HG03045 (cell line): ENCODE data around the gene NUDT3.
"Not testable (repeated sequence)": the region's sequence is repeated elsewhere in the genome, so short reads cannot be mapped to it uniquely, and the experiment has no call there.

Experiments
- ATAC-seq: cut with Tn5 transposase; IDR thresholded peaks from one replicate; pipeline ENCODE4 v1.9.1; 2021; ENCODE audit warnings: mild to moderate bottlenecking, moderate library complexity; ENCODE audit not compliant: unreplicated experiment

The NUDT3 gene

GRCh38 chr6:34269658-34270341 is 122.7 kb downstream of the NUDT3 start:
- not testable (repeated sequence) for ATAC-seq

DNA sequence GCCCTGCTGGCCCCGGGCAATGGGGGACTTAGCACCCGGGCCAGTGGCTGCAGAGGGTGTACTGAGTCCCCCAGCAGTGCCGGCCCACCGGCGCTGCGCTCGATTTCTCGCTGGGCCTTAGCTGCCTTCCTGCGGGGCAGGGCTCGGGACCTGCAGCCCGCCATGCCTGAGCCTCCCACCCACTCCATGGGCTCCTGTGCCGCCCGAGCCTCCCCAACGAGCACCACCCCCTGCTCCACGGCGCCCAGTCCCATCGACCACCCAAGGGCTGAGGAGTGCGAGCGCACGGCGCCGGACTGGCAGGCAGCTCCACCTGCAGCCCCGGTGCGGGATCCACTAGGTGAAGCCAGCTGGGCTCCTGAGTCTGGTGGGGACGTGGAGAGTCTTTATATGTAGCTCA is 123.3 kb downstream of the NUDT3 start:
- ATAC-seq: not testable (repeated sequence)

GRCh38 chr6:34267746-34268145 is 124.7 kb downstream of the NUDT3 start:
- ATAC-seq: no peak

- ATAC-seq: not testable (repeated sequence)
Observed at GRCh38 chr6:34263484-34263883, 129.0 kb downstream of the NUDT3 start.

GRCh38 chr6:34260576-34261267 is 131.7 kb downstream of the NUDT3 start:
- no peak for ATAC-seq

DNA sequence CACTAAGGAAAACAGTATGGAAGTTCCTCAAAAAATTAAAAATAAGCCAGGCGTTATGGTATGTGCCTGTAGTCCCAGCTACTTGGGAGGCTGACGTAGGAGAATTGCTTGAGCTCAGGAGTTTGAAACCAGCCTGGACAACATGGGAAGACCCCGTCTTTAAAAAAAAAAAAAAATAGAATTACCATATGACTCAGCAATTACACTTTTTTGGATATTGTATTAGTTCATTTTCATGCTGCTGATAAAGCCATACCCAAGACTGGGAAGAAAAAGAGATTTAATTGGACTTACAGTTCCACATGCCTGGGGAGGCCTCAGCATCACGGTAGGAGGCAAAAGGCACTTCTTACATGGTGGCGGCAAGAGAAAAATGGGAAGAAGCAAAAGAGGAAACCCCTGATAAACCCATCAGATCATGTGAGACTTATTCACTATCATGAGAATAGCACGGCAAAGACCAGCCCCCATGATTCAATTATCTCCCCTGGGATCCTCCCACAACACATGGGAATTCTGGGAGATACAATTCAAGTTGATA is 132.9 kb downstream of the NUDT3 start:
- no peak for ATAC-seq

- ATAC-seq: not testable (repeated sequence)
Observed at GRCh38 chr6:34252395-34252794, 140.1 kb downstream of the NUDT3 start.

DNA sequence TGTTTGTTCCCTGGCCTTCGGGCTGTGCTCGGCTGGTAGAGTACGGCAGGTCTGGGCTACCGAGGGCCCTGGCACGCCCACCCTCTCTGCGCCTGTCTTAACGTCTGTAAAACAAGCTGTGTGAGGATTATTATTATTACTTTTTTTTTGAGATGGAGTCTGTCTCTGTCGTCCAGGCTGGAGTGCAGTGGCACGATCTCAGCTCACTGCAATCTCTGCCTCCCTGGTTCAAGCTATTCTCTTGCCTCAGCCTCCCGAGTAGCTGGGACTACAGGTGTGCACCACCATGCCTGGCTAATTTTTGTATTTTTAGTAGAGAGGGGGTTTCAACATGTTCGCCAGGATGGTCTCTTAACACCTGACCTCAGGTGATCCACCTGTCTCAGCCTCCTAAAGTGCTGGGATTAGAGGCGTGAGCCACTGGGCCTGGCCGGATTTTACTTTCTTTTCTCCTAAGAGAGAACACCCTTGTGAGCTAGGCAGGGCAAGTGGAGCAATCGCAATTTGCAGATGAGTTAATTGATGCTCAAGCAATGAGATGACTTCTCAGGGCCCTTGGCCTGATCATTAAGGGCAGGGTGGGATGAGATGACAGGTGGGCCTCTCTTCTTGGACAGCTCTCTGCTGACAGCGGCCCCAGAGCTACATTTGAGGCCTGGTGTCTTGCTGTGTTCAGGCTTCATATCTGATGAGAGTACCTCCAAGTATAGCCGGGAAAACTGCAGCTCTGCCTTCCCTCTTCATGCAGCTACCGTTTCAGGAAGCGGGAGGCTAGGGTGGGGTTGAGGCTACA is 142.8 kb downstream of the NUDT3 start:
- peak; percentile 25 for ATAC-seq

- ATAC-seq: peak; percentile 88
Observed at GRCh38 chr6:34248727-34249468, 143.6 kb downstream of the NUDT3 start, which contains the start of gene SMIM29. Gene SMIM29, minus strand, starts transcription at chr6:34249006. Its CDS starts 1,215 bp downstream, at chr6:34247791.

- ATAC-seq: peak; percentile 8
Observed at GRCh38 chr6:34248198-34248726, 144.2 kb downstream of the NUDT3 start.

DNA sequence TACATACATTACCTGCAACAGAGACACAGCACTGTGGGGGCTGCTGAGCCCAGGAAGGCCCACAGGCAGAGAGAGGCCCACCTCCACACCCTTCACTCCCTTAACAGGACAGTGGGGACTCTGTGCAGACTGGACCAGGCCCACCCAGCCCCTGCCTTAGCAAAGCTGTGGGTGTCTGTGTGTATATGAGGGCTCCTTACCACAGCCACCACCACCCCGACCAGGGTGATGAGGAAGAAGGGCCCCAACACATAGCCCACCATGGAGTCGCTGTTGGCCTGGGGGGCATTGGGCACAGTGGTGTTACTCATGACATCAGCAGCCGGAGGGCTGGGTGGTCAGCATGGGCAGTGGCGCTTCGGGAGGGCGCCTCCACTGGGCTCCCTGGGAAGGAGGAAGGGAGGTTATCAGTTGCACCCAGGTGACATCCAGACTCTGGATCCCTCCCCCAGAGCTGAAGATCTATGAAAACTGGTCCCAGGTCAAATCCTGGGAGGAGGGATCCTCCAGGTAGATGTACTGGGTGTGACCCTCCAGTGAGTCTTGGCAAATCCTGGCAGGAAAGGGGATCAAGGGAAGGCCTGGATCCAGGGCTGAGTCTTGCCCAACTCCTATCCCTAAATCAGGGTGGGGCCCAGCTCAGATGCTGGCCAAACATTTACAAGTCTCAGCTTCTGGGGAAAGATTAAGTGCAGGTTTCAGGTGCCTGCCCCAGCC is 144.8 kb downstream of the NUDT3 start:
- ATAC-seq: no peak

DNA sequence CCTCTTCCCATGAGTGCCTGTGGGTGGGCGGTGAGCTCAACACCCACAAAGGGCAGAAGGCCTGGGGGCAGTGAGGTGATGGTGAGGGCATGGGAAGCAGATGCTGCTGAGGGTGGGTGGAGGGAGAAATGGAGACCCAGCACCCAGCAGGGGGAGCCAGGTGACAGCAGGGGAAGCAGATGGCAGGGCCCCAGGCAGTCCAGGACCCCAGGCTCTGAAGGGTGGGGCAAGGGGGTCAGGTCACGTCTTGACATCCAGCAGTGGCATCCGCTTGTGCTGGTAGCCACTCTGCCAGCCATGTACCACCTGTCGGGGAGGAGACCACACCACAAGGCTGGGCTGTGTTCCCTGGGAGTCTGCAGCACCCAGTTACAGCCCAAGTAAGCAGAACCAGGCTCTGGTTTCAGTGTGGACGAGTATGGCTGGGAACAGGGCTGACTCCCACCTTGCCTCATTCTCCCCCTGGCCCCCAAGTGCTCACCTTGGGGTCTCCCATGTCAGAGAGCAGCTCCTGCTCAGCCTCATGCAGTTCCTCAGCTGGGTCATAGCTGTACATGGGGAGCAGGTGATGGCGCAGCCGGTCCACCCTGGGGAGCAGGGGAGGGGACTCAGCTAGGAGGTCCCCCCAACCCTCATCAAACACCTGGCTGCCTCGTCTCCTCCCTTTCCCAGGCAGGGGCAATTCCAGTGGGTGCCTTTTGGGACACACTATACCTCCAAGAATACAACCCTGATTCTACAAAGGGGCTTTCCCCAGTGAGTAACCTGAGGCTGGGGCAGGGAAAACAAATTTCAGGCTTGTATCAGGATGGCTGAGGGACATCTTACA is 145.7 kb downstream of the NUDT3 start:
- ATAC-seq: no peak

DNA sequence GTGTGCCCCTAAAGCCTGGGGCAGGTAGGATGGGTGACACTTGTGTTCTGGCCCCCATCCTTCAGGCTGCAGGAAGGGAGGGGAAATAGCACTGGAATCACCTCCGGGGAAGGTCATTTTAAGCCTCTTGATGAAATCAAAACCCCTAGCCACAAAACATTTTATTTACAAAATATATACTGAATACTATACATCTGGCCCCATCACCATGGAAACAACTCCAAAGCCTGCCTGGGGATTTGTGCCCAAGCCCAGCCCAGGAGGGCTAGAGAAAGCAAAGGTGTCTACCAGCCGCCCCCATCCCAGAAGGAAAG is 146.3 kb downstream of the NUDT3 start:
- no peak for ATAC-seq

DNA sequence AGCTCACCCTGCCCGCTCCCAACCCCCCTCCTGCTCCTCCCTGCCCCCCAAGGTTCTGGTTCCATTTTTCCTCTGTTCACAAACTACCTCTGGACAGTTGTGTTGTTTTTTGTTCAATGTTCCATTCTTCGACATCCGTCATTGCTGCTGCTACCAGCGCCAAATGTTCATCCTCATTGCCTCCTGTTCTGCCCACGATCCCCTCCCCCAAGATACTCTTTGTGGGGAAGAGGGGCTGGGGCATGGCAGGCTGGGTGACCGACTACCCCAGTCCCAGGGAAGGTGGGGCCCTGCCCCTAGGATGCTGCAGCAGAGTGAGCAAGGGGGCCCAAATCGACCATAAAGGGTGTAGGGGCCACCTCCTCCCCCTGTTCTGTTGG is 146.7 kb downstream of the NUDT3 start:
- not testable (repeated sequence) for ATAC-seq

- not testable (repeated sequence) for ATAC-seq
Observed at GRCh38 chr6:34245032-34245760, 147.3 kb downstream of the NUDT3 start.

DNA sequence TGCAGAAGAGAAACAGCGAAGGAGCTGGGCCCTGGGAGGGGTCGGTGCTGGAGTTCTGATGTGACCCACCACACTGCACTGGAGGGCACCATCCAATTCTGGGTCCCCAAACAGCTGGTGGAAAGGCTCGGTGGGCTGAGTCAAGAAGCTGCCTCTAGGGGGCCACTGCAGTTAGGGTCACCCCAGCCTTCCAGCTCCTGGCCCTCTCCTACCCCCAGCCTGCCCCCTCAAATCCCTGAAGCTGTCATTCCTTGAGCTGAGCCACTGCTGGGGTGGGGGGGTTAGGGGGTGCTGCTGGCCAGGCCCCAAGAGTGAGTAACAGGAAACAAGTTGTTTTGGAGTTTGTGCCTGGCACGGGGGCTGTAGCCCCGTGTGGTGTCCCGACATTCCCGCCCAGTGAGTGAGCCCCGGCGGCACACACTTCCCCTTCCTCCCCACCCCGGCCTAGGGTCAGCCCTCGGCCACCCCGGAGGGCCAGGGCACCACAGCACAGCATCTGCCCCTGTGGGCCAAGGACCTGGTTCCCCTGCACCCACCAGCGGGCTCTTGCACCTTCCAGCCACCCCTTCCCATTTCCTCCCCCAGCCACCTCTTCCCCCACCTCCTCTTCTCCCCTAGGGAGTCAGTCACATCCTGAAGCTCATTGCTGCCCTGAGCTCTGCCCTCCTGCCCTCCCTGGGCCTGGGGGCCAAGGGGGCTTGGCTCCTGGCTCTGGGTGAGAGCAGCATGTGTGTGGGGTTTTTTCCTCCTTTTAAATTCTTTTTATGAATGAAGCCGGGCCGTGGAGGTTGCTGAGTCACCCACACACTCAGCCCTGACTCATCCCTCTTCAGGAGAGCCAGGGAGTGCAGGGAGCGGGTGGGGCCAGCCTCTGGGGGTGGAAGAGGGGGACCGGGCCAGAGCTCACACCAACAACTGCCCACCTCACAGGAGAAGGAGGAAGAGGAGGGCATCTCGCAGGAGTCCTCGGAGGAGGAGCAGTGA is 148.3 kb downstream of the NUDT3 start:
- ATAC-seq: no peak

- ATAC-seq: no peak
Observed at GRCh38 chr6:34243131-34243771, 149.2 kb downstream of the NUDT3 start.
